ENCODE results near the gene JAM3. TPM values are rescaled to one million over a fixed set of nuclear protein-coding genes. Genes with fewer than 3 reads are reported as not detected.

JAM3 gene
- total and polyA plus RNA-seq, 11 donors: 11.9 to 56.9 (median 34.0) TPM

- no peaks in the 10 kb centered on the region for H3K36me3 ChIP-seq
- DNase-seq: no peak
- no peak overlapping the region for H3K27ac ChIP-seq
- intact Hi-C loops (cut with DNase I): loop anchor here in 3 of 10 donors (5.0 kb wide), 3 partner anchors 70 to 170 kb away; partner anchors contain the start of genes NCAPD3 (in 1 of the 3) and VPS26B (in 1 of the 3)
- peaks cover 0 to 25% (median 6%) of the 10 kb centered on the region in 12 donors for H3K4me1 ChIP-seq
- WGBS, 4 donors: 78 to 84% (median 80%) methylated on average over 12 of the region's 12 CpGs
- H3K4me3 ChIP-seq: no peak overlapping the region
- ATAC-seq: no peak
- no peaks in the 10 kb centered on the region for H3K9me3 ChIP-seq
- TF ChIP-seq CTCF (IDR thresholded peaks at IDR 0.05) (no peak), POLR2A (IDR thresholded peaks at IDR 0.05) (no peak)
- no peaks in the 10 kb centered on the region for H3K27me3 ChIP-seq
Observed at GRCh38 chr11:134052395-134052987, 16.4 kb upstream of the JAM3 start.

DNA sequence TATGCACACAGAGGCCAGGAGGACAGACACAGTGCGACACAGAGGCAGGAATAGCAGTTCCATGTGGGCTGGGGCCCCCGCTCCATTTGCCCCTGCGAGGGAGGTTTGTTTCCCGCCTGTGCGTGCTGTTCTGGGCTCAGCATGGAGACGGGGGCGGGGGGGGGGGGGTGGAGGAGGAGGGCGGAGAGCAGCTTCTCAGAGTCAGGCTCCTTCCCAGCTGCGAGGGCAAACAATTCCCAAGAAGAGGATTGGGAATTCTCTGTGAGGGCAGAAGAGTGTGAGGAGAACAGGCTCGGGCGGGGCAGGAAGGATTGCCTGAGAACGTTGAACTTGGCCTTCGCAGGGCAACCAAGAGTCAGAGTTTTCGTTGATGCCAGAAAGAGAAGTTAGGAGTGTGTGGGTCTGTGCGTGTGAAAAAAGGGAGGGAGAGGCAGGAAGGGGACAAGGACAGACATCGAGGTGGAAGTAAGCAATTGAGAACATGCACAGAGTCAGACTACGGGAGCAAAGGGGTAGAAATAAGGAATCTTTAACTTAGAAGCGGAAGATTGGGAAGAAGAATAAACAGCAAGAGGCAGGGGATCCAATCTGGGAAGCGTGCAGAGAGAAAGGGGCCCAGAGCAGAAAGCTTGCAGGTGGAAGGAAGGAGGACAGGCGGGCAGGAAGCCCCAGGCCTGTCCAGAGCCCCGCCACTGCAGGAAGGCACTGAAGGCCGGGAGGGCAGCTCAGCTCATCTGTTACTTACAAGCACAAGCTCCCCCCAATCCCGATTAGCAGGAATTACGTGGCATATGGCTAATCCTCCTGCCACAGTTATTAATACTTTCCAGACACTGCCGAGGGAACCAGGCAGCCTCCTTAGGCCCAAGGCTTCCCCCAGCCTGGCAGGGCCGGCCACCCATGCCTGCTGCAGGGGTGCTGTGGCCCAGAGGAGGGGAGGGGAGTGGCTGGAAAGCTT, 15.6 kb upstream of the JAM3 start:
- Histone ChIP-seq H3K27ac (no peak overlapping the region), H3K9me3 (no peaks in the 10 kb centered on the region), H3K27me3 (no peaks in the 10 kb centered on the region), H3K4me1 (peaks cover 0 to 19% (median 0%) of the 10 kb centered on the region in 12 donors), H3K36me3 (no peaks in the 10 kb centered on the region), H3K4me3 (no peak overlapping the region)
- DNase-seq (no peak), ATAC-seq (no peak)
- intact Hi-C loops (cut with DNase I): loop anchor here in 3 of 10 donors (5.0 kb wide), 3 partner anchors 69 to 169 kb away; partner anchors contain the start of genes NCAPD3 (in 1 of the 3) and VPS26B (in 1 of the 3)
- 66 to 76% (median 68%) methylated on average over 25 to 26 of the region's 26 CpGs for WGBS, 4 donors
- TF ChIP-seq CTCF (IDR thresholded peaks at IDR 0.05): no peak
- TF ChIP-seq POLR2A (IDR thresholded peaks at IDR 0.05): no peak

GRCh38 chr11:134055029-134055428, 13.8 kb upstream of the JAM3 start:
- 83 to 97% (median 90%) methylated on average over 9 of the region's 9 CpGs for WGBS, 4 donors
- Histone ChIP-seq H3K4me1 (peaks cover 0 to 19% (median 0%) of the 10 kb centered on the region in 12 donors), H3K36me3 (no peaks in the 10 kb centered on the region), H3K27me3 (no peaks in the 10 kb centered on the region), H3K4me3 (no peak overlapping the region), H3K9me3 (no peaks in the 10 kb centered on the region), H3K27ac (no peak overlapping the region)
- TF ChIP-seq POLR2A (IDR thresholded peaks at IDR 0.05): no peak
- no peak for TF ChIP-seq CTCF (IDR thresholded peaks at IDR 0.05)
- intact Hi-C loops (cut with DNase I): no loop called here
- DNase-seq (no peak), ATAC-seq (no peak)

- 62 to 74% (median 67%) methylated on average over 3 of the region's 3 CpGs for WGBS, 4 donors
- Histone ChIP-seq H3K36me3 (no peaks in the 10 kb centered on the region), H3K27ac (no peak overlapping the region)
Observed at GRCh38 chr11:134060316-134060715, 8.6 kb upstream of the JAM3 start.

More at GRCh38 chr11:134060316-134060715, 8.6 kb upstream of the JAM3 start:
- Histone ChIP-seq H3K4me1 (no peaks in the 10 kb centered on the region), H3K9me3 (no peaks in the 10 kb centered on the region), H3K4me3 (no peak overlapping the region), H3K27me3 (no peaks in the 10 kb centered on the region)
- TF ChIP-seq POLR2A (IDR thresholded peaks at IDR 0.05) (no peak), CTCF (IDR thresholded peaks at IDR 0.05) (no peak)
- intact Hi-C loops (cut with DNase I): no loop called here
- ATAC-seq (no peak), DNase-seq (no peak)
